H1 (cell line): ENCODE measurements around the gene PTRH1. TPM values are rescaled to one million over a fixed set of nuclear protein-coding genes. Genes with fewer than 3 reads are reported as not detected.

Experiments
- CTCF ChIA-PET: fragments of 300-600 bp; sonication (Branson Sonifier 250); formaldehyde crosslinking; loops from one replicate; lab custom pipeline; 2021; ENCODE audit not compliant: partially characterized antibody; lab: Charles Lee
- POLR2A ChIA-PET: fragments of 300-600 bp; sonication (Branson Sonifier 250); formaldehyde crosslinking; loops from one replicate; lab custom pipeline; 2021; ENCODE audit warnings: inconsistent platforms; ENCODE audit not compliant: partially characterized antibody; lab: Charles Lee
- DNase-seq, 2 experiments: peaks; one replicate each; pipeline versions ENCODE4 v3.0.0 to v3.0.0-alpha.2; 2010 to 2022; ENCODE audit warnings: low spot score in 2 of 2, low read depth in 1 of 2, mixed read lengths in 1 of 2
- FAIRE-seq: peaks from 2 replicates; lab custom pipeline; 2011; peaks lifted over from hg19 to GRCh38; lab: Jason Lieb, UNC
- H2AFZ ChIP-seq: 2 replicates; pipeline ENCODE4 v1.8.1; 2012; ENCODE audit warnings: low read length, inconsistent platforms
- H2AK5ac ChIP-seq: 2 replicates; pipeline ENCODE4 v1.6.1; 2013; ENCODE audit warnings: low read depth, low read length
- H2BK120ac ChIP-seq: replicated peaks from 2 replicates; pipeline ENCODE3; 2013; ENCODE audit warnings: low read depth, low read length, inconsistent platforms
- H2BK12ac ChIP-seq: 2 replicates; pipeline ENCODE4 v1.6.1; 2013; ENCODE audit warnings: low read depth, low read length
- H2BK15ac ChIP-seq: 2 replicates; pipeline ENCODE4 v1.6.1; 2013; ENCODE audit warnings: low read length
- H2BK20ac ChIP-seq: 2 replicates; pipeline ENCODE4 v1.6.1; 2013; ENCODE audit warnings: low read length
- H2BK5ac ChIP-seq: 2 replicates; pipeline ENCODE4 v1.6.1; 2013; ENCODE audit warnings: low read depth, low read length
- H3K14ac ChIP-seq: 2 replicates; pipeline ENCODE4 v1.6.1; 2013; ENCODE audit warnings: inconsistent platforms; ENCODE audit not compliant: insufficient read length
- H3K18ac ChIP-seq: 2 replicates; pipeline ENCODE4 v1.6.1; 2013; ENCODE audit warnings: low read length; ENCODE audit errors: extremely low read depth
- H3K23ac ChIP-seq: 2 replicates; pipeline ENCODE4 v1.6.1; 2013; ENCODE audit warnings: inconsistent platforms; ENCODE audit not compliant: insufficient read length
- H3K23me2 ChIP-seq: 2 replicates; pipeline ENCODE4 v1.6.1; 2013; ENCODE audit warnings: low read depth, low read length
- H3K27ac ChIP-seq: 2 replicates; pipeline ENCODE4 v1.6.1; 2011; ENCODE audit warnings: low read depth, low read length, inconsistent platforms
- H3K27me3 ChIP-seq, 4 experiments: replicated peaks in 1 of 4; 1 replicate in 1 of 4; 2 replicates in 3 of 4; pipeline versions ENCODE4 v1.6.1 to v1.8.1; 2011 to 2013; ENCODE audit warnings: low read length in 3 of 4, mild to moderate bottlenecking in 3 of 4, inconsistent platforms in 2 of 4, mixed read lengths in 2 of 4, moderate library complexity in 1 of 4; ENCODE audit not compliant: control insufficient read depth in 3 of 4, insufficient read depth in 3 of 4; ENCODE audit errors: extremely low read depth in 1 of 4
- H3K36me3 ChIP-seq, 4 experiments: 2 replicates each; pipeline versions ENCODE4 v1.6.1 to v1.8.1; 2011 to 2013; ENCODE audit warnings: mild to moderate bottlenecking in 4 of 4, low read length in 3 of 4, moderate library complexity in 2 of 4, control low read depth in 1 of 4, inconsistent platforms in 1 of 4; ENCODE audit not compliant: insufficient read depth in 4 of 4, control insufficient read depth in 2 of 4
- H3K4ac ChIP-seq: replicated peaks from 2 replicates; pipeline ENCODE3; 2013; ENCODE audit warnings: low read length, low read depth, mixed read lengths, inconsistent platforms; ENCODE audit not compliant: insufficient read length
- H3K4me1 ChIP-seq, 4 experiments: replicated peaks in 1 of 4; 1 replicate in 1 of 4; 2 replicates in 3 of 4; pipeline versions ENCODE4 v1.6.1 to v1.8.1; 2011 to 2013; ENCODE audit warnings: low read length in 3 of 4, inconsistent platforms in 2 of 4, mixed read lengths in 1 of 4; ENCODE audit not compliant: insufficient read depth in 4 of 4, control insufficient read depth in 3 of 4
- H3K4me2 ChIP-seq, 2 experiments: 2 replicates each; pipeline versions ENCODE4 v1.6.1 to v1.8.1; 2011 to 2013; ENCODE audit warnings: low read depth in 2 of 2, low read length in 2 of 2, control low read depth in 1 of 2, inconsistent platforms in 1 of 2, mild to moderate bottlenecking in 1 of 2; ENCODE audit not compliant: insufficient read depth in 1 of 2
- H3K4me3 ChIP-seq, 4 experiments: fragments of 200-600, 300-600 bp in 1 of 4; sonication (generic), shearing (Covaris generic), sonication (Bioruptor Twin) in 1 of 4; 2 replicates each; pipeline versions ENCODE4 v1.5.1 to v1.8.1; 2011 to 2016; ENCODE audit warnings: low read length in 4 of 4, low read depth in 3 of 4, control low read depth in 2 of 4, inconsistent platforms in 2 of 4, mild to moderate bottlenecking in 2 of 4, mixed read lengths in 1 of 4, moderate library complexity in 1 of 4; ENCODE audit not compliant: insufficient read depth in 2 of 4; ENCODE audit errors: extremely low read depth in 1 of 4
- H3K56ac ChIP-seq: replicated peaks from 2 replicates; pipeline ENCODE3; 2013; ENCODE audit warnings: low read depth, mild to moderate bottlenecking, mixed read lengths, low read length, inconsistent platforms; ENCODE audit not compliant: insufficient read length
- H3K79me1 ChIP-seq: 2 replicates; pipeline ENCODE4 v1.6.1; 2013; ENCODE audit warnings: low read depth, low read length, control low read depth
- H3K79me2 ChIP-seq, 2 experiments: 2 replicates each; pipeline versions ENCODE4 v1.6.1 to v1.8.1; 2012 to 2013; ENCODE audit warnings: low read length in 2 of 2, mild to moderate bottlenecking in 2 of 2, inconsistent platforms in 1 of 2; ENCODE audit not compliant: insufficient read depth in 2 of 2, control insufficient read depth in 1 of 2
- H3K9ac ChIP-seq, 4 experiments: replicated peaks in 1 of 4; 1 replicate in 1 of 4; 2 replicates in 3 of 4; pipeline versions ENCODE4 v1.6.1 to v1.8.1; 2011 to 2013; ENCODE audit warnings: low read depth in 3 of 4, low read length in 3 of 4, control low read depth in 2 of 4, mild to moderate bottlenecking in 2 of 4, moderate library complexity in 2 of 4, inconsistent platforms in 1 of 4; ENCODE audit errors: extremely low read depth in 1 of 4
- H3K9me3 ChIP-seq, 2 experiments: 2 replicates each; pipeline versions ENCODE4 v1.6.1 to v1.8.1; 2012 to 2013; ENCODE audit warnings: mild to moderate bottlenecking in 2 of 2, moderate library complexity in 2 of 2, control low read depth in 1 of 2, inconsistent platforms in 1 of 2, low read depth in 1 of 2, low read length in 1 of 2, mixed read lengths in 1 of 2; ENCODE audit not compliant: insufficient read depth in 2 of 2
- H4K20me1 ChIP-seq, 2 experiments: replicated peaks in 1 of 2; 2 replicates each; pipeline versions ENCODE3 to v1.8.1; 2011 to 2013; ENCODE audit warnings: inconsistent platforms in 2 of 2, low read length in 2 of 2, mild to moderate bottlenecking in 1 of 2; ENCODE audit not compliant: insufficient read depth in 2 of 2, control insufficient read depth in 1 of 2
- H4K5ac ChIP-seq: 2 replicates; pipeline ENCODE4 v1.6.1; 2013; ENCODE audit warnings: low read length, low read depth, mixed read lengths, inconsistent platforms; ENCODE audit not compliant: insufficient read length
- H4K8ac ChIP-seq: 2 replicates; pipeline ENCODE4 v1.8.0; 2013; ENCODE audit warnings: mild to moderate bottlenecking, moderate library complexity, low read length, inconsistent platforms; ENCODE audit not compliant: insufficient read depth; ENCODE audit errors: extremely low read depth
- H4K91ac ChIP-seq: replicated peaks from 2 replicates; pipeline ENCODE3; 2013; ENCODE audit warnings: low read length, mixed read lengths, inconsistent platforms; ENCODE audit not compliant: insufficient read length
- CHD1 ChIP-seq: IDR thresholded peaks from 2 replicates; pipeline ENCODE4 v1.6.1; 2012; ENCODE audit warnings: low read depth, low read length, improper control_type of control experiment
- GTF2F1 ChIP-seq: IDR thresholded peaks from 2 replicates; pipeline ENCODE4 v1.6.1; 2012; ENCODE audit warnings: low read depth, low read length, improper control_type of control experiment, borderline replicate concordance
- HDAC2 ChIP-seq, 2 experiments: fragments of 300-600 bp in 1 of 2; sonication (generic) in 1 of 2; IDR thresholded peaks; 2 replicates each; pipeline ENCODE4 v1.6.1; 2011 to 2012; ENCODE audit warnings: low read depth in 2 of 2, low read length in 2 of 2, mild to moderate bottlenecking in 2 of 2, moderate library complexity in 2 of 2, borderline replicate concordance in 1 of 2, inconsistent platforms in 1 of 2
- HDAC6 ChIP-seq: IDR thresholded peaks from one replicate; pipeline ENCODE4 v1.7.1; 2012; ENCODE audit warnings: low read depth, mild to moderate bottlenecking, inconsistent platforms, low read length, moderate library complexity
- POLR2AphosphoS5 ChIP-seq: IDR thresholded peaks from 2 replicates; pipeline ENCODE4 v1.6.1; 2011; ENCODE audit warnings: low read depth, low read length
- SIRT6 ChIP-seq: IDR thresholded peaks from one replicate; pipeline ENCODE4 v1.7.1; 2012; ENCODE audit warnings: low read length, inconsistent platforms
- SP2 ChIP-seq: IDR thresholded peaks from 2 replicates; pipeline ENCODE4 v1.6.1; 2012; ENCODE audit warnings: mild to moderate bottlenecking, low read length, inconsistent platforms
- TEAD4 ChIP-seq: IDR thresholded peaks from 2 replicates; pipeline ENCODE4 v1.6.1; 2012; ENCODE audit warnings: low read depth, low read length, inconsistent platforms, mixed read lengths
- WGBS, 2 experiments: shearing (Covaris generic) in 1 of 2; methylation state at CpG; one replicate each; pipeline versions ENCODE4 v1.1.6 to v1.1.7; 2013 to 2015; ENCODE audit warnings: low lambda C conversion rate in 2 of 2, mixed read lengths in 2 of 2, inconsistent platforms in 1 of 2, low coverage in 1 of 2, missing lambda C conversion rate in 1 of 2; ENCODE audit not compliant: insufficient replicate concordance in 2 of 2, insufficient coverage in 1 of 2, insufficient read length in 1 of 2; ENCODE audit errors: extremely low coverage in 1 of 2, missing lambda C conversion rate in 1 of 2; 5-methylcytosine and 5-hydroxymethylcytosine counted together
- polyA plus RNA-seq, 7 experiments: library from polyadenylated mRNA; depleted of rRNA in 3 of 7; stranded (reverse) in 5 of 7; unstranded in 2 of 7; fragments of >200 nt in 5 of 7; fragments of 200-250 nt in 2 of 7; gene quantifications; 1 replicate in 5 of 7; 2 replicates in 1 of 7; 4 replicates in 1 of 7; pipeline versions ENCODE4 v1.2.1 to v1.2.3, GENCODE V29; 2011 to 2013; ENCODE audit warnings: missing spikeins in 2 of 7, mixed read lengths in 2 of 7
- total RNA-seq: library from RNA; stranded (reverse); fragmentation: NEBNext Ultra II Directional; extraction: Animal tissue kit (Norgen Biotek cat#: 25700); gene quantifications from 2 replicates; pipeline ENCODE4 v1.2.1, GENCODE V29; 2021

Gene PTRH1
- total and polyA plus RNA-seq, 2 of the 8 experiments (the other 6 are each of a cell fraction or from before 2014, with no cell fraction given) = 11.1 to 19.8 TPM

- no peaks in the 10 kb centered on the region for H3K79me1 ChIP-seq
- WGBS, 2 experiments = 83% methylated on average over 18 of the region's 23 CpGs; no CpG with 5 or more reads in 1 of the 2 experiments
- no peak overlapping the region for H3K27ac ChIP-seq
- 0 out of 2 replicates have a peak overlapping the region, but pooled peaks have one; percentile 60 for H2BK5ac ChIP-seq
- no peak overlapping the region for H3K56ac ChIP-seq
- no peak overlapping the region for H3K14ac ChIP-seq
- ChIA-PET POLR2A (interaction anchor here (1.0 to 3.2 kb wide), 3 partner anchors 10 to 29 kb away, joined by 3 to 11 read pairs (median 3); partner anchors contain the start of gene TOR2A), CTCF (interaction anchor here (0.6 to 3.4 kb wide), 9 partner anchors 11 to 256 kb away, joined by 3 to 22 read pairs (median 4); partner anchors contain the start of genes CFAP157 and TOR2A)
- no peaks in the 10 kb centered on the region for H3K27me3 ChIP-seq
- H3K4ac ChIP-seq = no peak overlapping the region
- no peak overlapping the region for H3K9ac ChIP-seq
- peaks cover 0 to 18% (median 13%) of the 10 kb centered on the region in 4 experiments; a peak in 5 of 7 replicates for H3K4me1 ChIP-seq
- no peak for FAIRE-seq
- 0 out of 2 replicates have a peak overlapping the region, but pooled peaks have one; percentile 72 for H2BK20ac ChIP-seq
- H4K8ac ChIP-seq = peak overlapping the region; percentile 28; the same call in 1 of the 2 replicates
- peak overlapping the region; percentile 88 for H4K91ac ChIP-seq
- H2BK12ac ChIP-seq = 0 out of 2 replicates have a peak overlapping the region, but pooled peaks have one; percentile 17
- no peaks in the 10 kb centered on the region for H3K23me2 ChIP-seq
- 0 out of 2 replicates have a peak overlapping the region, but pooled peaks have one; percentile 46 for H2AFZ ChIP-seq
- H3K36me3 ChIP-seq = no peaks in the 10 kb centered on the region
- H2BK15ac ChIP-seq = peak overlapping the region; percentile 95; the same call in 1 of the 2 replicates
- no peak overlapping the region for H2BK120ac ChIP-seq
- H2AK5ac ChIP-seq = no peak overlapping the region
- TF ChIP-seq HDAC2 (IDR thresholded peaks at IDR 0.05; ENCODE audit: borderline replicate concordance in 1 of 2, low read depth in 2 of 2, low read length in 2 of 2) = no peak
- TF ChIP-seq GTF2F1 = no peak
- no peak for TF ChIP-seq SP2
- TF ChIP-seq HDAC6 = no peak
- no peak for TF ChIP-seq CHD1
- TF ChIP-seq SIRT6 = no peak
- no peak for TF ChIP-seq TEAD4
- no peak for TF ChIP-seq POLR2AphosphoS5
- DNase-seq = no peak
- H4K20me1 ChIP-seq = no peaks in the 10 kb centered on the region
- H3K18ac ChIP-seq = no peak overlapping the region; the same call in 1 of the 2 replicates
- H3K4me2 ChIP-seq = 0 out of 4 replicates have a peak overlapping the region, but pooled peaks have one; percentile 4 to 27
- peak overlapping the region in 1 of 4 experiments; percentile 16; a peak in 1 of 8 replicates for H3K4me3 ChIP-seq
- no peak overlapping the region for H4K5ac ChIP-seq
- H3K79me2 ChIP-seq = no peaks in the 10 kb centered on the region
- H3K23ac ChIP-seq = no peak overlapping the region
- H3K9me3 ChIP-seq = no peaks in the 10 kb centered on the region
Observed at GRCh38 chr9:127724012-127724411, 8.5 kb upstream of the PTRH1 start.
